ENCODE results near the gene KRCC1.

DNA sequence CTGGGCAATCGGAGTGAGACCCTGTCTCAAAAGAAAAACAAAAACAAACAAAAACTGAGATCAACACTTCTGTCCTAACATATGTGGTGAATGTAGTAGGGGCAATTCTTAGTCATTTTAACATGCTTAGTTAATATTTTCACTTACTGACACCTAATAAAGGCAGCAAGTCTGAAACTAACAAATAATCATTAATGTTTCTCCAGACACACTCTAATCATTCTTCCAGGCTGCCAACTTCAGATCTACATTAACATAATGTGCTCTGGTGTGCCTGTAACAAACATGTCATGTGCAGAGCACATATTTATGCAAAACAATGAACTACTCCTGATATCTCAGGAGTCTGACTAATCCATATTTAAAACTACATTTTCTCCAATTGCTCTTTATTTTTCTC lies 6.0 kb downstream of the KRCC1 start:
- TF ChIP-seq, protein P1, sequence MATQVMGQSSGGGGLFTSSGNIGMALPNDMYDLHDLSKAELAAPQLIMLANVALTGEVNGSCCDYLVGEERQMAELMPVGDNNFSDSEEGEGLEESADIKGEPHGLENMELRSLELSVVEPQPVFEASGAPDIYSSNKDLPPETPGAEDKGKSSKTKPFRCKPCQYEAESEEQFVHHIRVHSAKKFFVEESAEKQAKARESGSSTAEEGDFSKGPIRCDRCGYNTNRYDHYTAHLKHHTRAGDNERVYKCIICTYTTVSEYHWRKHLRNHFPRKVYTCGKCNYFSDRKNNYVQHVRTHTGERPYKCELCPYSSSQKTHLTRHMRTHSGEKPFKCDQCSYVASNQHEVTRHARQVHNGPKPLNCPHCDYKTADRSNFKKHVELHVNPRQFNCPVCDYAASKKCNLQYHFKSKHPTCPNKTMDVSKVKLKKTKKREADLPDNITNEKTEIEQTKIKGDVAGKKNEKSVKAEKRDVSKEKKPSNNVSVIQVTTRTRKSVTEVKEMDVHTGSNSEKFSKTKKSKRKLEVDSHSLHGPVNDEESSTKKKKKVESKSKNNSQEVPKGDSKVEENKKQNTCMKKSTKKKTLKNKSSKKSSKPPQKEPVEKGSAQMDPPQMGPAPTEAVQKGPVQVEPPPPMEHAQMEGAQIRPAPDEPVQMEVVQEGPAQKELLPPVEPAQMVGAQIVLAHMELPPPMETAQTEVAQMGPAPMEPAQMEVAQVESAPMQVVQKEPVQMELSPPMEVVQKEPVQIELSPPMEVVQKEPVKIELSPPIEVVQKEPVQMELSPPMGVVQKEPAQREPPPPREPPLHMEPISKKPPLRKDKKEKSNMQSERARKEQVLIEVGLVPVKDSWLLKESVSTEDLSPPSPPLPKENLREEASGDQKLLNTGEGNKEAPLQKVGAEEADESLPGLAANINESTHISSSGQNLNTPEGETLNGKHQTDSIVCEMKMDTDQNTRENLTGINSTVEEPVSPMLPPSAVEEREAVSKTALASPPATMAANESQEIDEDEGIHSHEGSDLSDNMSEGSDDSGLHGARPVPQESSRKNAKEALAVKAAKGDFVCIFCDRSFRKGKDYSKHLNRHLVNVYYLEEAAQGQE (IDR thresholded peaks at IDR 0.05; ENCODE audit: insufficient read depth in 1 of 2, low read depth in 2 of 2, low read length in 2 of 2): no peak
- TF ChIP-seq POLR2AphosphoS5 (IDR thresholded peaks at IDR 0.05; ENCODE audit: low read depth, low read length): no peak
